ENCODE results near the gene NCBP1. TPM values are rescaled to one million over a fixed set of nuclear protein-coding genes. Genes with fewer than 3 reads are reported as not detected.

The NCBP1 gene
- total RNA-seq, 1 donor from 2014 or later: 22.8 TPM

GRCh38 chr9:97640325-97640724 is 6.7 kb downstream of the NCBP1 start:
- no peaks in the 10 kb centered on the region for H3K9me3 ChIP-seq
- no peak overlapping the region for H3K4me3 ChIP-seq
- TF ChIP-seq CTCF (IDR thresholded peaks at IDR 0.05): no peak
- DNase-seq: no peak
- peaks cover 49% of the 10 kb centered on the region for H3K36me3 ChIP-seq
- no peaks in the 10 kb centered on the region for H3K27me3 ChIP-seq (ENCODE audit: low read depth)
- intact Hi-C loops (cut with DNase I): no loop called here
- H3K4me1 ChIP-seq: peaks cover 41% of the 10 kb centered on the region
- H3K27ac ChIP-seq: no peak overlapping the region
- ATAC-seq: no peak

GRCh38 chr9:97645720-97646119 is 12.1 kb downstream of the NCBP1 start:
- Histone ChIP-seq H3K36me3 (peaks cover 100% of the 10 kb centered on the region), H3K27ac (no peak overlapping the region), H3K9me3 (no peaks in the 10 kb centered on the region), H3K4me3 (no peak overlapping the region), H3K27me3 (ENCODE audit: low read depth) (no peaks in the 10 kb centered on the region), H3K4me1 (no peaks in the 10 kb centered on the region)
- TF ChIP-seq CTCF (IDR thresholded peaks at IDR 0.05): no peak
- intact Hi-C loops (cut with DNase I): no loop called here
- ATAC-seq (no peak), DNase-seq (no peak)

- H3K4me1 ChIP-seq: no peaks in the 10 kb centered on the region
- DNase-seq (no peak), ATAC-seq (no peak)
- H3K9me3 ChIP-seq: no peaks in the 10 kb centered on the region
- H3K36me3 ChIP-seq: peaks cover 100% of the 10 kb centered on the region
- H3K27ac ChIP-seq: no peak overlapping the region
- H3K27me3 ChIP-seq (ENCODE audit: low read depth): no peaks in the 10 kb centered on the region
- TF ChIP-seq CTCF (IDR thresholded peaks at IDR 0.05): no peak
- H3K4me3 ChIP-seq: no peak overlapping the region
- intact Hi-C loops (cut with DNase I): no loop called here
Measured at GRCh38 chr9:97647996-97648395, 14.4 kb downstream of the NCBP1 start.

- no peaks in the 10 kb centered on the region for H3K4me1 ChIP-seq
- intact Hi-C loops (cut with DNase I): no loop called here
- H3K36me3 ChIP-seq: peaks cover 100% of the 10 kb centered on the region
- H3K4me3 ChIP-seq: no peak overlapping the region
- no peaks in the 10 kb centered on the region for H3K27me3 ChIP-seq (ENCODE audit: low read depth)
- DNase-seq (no peak), ATAC-seq (no peak)
- TF ChIP-seq CTCF (IDR thresholded peaks at IDR 0.05): no peak
- H3K27ac ChIP-seq: no peak overlapping the region
- no peaks in the 10 kb centered on the region for H3K9me3 ChIP-seq
Measured at GRCh38 chr9:97651646-97652045, 18.0 kb downstream of the NCBP1 start.

- no peak for ATAC-seq
- Histone ChIP-seq H3K9me3 (no peaks in the 10 kb centered on the region), H3K27me3 (ENCODE audit: low read depth) (no peaks in the 10 kb centered on the region), H3K4me1 (no peaks in the 10 kb centered on the region), H3K4me3 (no peak overlapping the region), H3K27ac (no peak overlapping the region), H3K36me3 (peaks cover 100% of the 10 kb centered on the region)
- intact Hi-C loops (cut with DNase I): no loop called here
- DNase-seq: no peak
- TF ChIP-seq CTCF (IDR thresholded peaks at IDR 0.05): no peak
Measured at GRCh38 chr9:97658707-97659106, 25.1 kb downstream of the NCBP1 start.

GRCh38 chr9:97659771-97660170 is 26.1 kb downstream of the NCBP1 start:
- intact Hi-C loops (cut with DNase I): no loop called here
- Histone ChIP-seq H3K27ac (no peak overlapping the region), H3K4me1 (no peaks in the 10 kb centered on the region), H3K27me3 (ENCODE audit: low read depth) (no peaks in the 10 kb centered on the region), H3K9me3 (no peaks in the 10 kb centered on the region), H3K4me3 (no peak overlapping the region), H3K36me3 (peaks cover 100% of the 10 kb centered on the region)
- no peak for TF ChIP-seq CTCF (IDR thresholded peaks at IDR 0.05)
- ATAC-seq (no peak), DNase-seq (no peak)
